Endothelial cell of umbilical vein (primary cell): ENCODE data around the gene PTPMT1. TPM values are rescaled to one million over a fixed set of nuclear protein-coding genes. Genes with fewer than 3 reads are reported as not detected.

ENCODE experiments used
- BruUV-seq: library from RNA; stranded (reverse); fragments of 400-500 nt; replicated peaks from 2 replicates; lab custom pipeline; 2021; lab: Mats Ljungman, UMichigan
- CTCF ChIA-PET: fragments of 300-600, 350-600 bp; sonication (Branson Sonifier 250); formaldehyde crosslinking; loops from one replicate; lab custom pipeline; 2021; ENCODE audit warnings: antibody characterized with exemption, inconsistent platforms; lab: Charles Lee
- POLR2A ChIA-PET: fragments of 300-600, 350-600 bp; sonication (Branson Sonifier 250); formaldehyde crosslinking; loops from one replicate; lab custom pipeline; 2021; ENCODE audit warnings: antibody characterized with exemption, inconsistent platforms; lab: Charles Lee
- DNase-seq: peaks from one replicate; pipeline ENCODE4 v3.0.0-alpha.2; 2011; ENCODE audit warnings: low read depth, low spot score
- FAIRE-seq: peaks from 2 replicates; lab custom pipeline; 2011; peaks lifted over from hg19 to GRCh38; lab: Jason Lieb, UNC
- H2AFZ ChIP-seq: 2 replicates; pipeline ENCODE4 v1.6.0; 2012; ENCODE audit warnings: low read depth, low read length, control low read depth, inconsistent platforms
- H3K27ac ChIP-seq: 2 replicates; pipeline ENCODE4 v1.5.1; 2011; ENCODE audit warnings: low read depth, mild to moderate bottlenecking, control low read depth, low read length, moderate library complexity; ENCODE audit not compliant: insufficient read depth
- H3K27me3 ChIP-seq, 2 experiments: 2 replicates each; pipeline versions ENCODE4 v1.6.0 to v1.6.1; 2011; ENCODE audit warnings: low read length in 2 of 2, mixed read lengths in 1 of 2; ENCODE audit not compliant: control insufficient read depth in 2 of 2, insufficient read depth in 2 of 2
- H3K36me3 ChIP-seq, 2 experiments: 2 replicates in 1 of 2; 3 replicates in 1 of 2; pipeline ENCODE4 v1.5.1; 2011; ENCODE audit warnings: low read length in 2 of 2, mild to moderate bottlenecking in 1 of 2, moderate library complexity in 1 of 2; ENCODE audit not compliant: control insufficient read depth in 2 of 2, insufficient read depth in 2 of 2; ENCODE audit errors: extremely low read depth in 1 of 2
- H3K4me1 ChIP-seq: 3 replicates; pipeline ENCODE4 v1.5.1; 2011; ENCODE audit warnings: mild to moderate bottlenecking, low read length; ENCODE audit not compliant: control insufficient read depth, insufficient read depth; ENCODE audit errors: extremely low read depth
- H3K4me2 ChIP-seq: 2 replicates; pipeline ENCODE4 v1.6.1; 2011; ENCODE audit warnings: low read length, control low read depth, mixed read lengths; ENCODE audit not compliant: insufficient read depth
- H3K4me3 ChIP-seq, 3 experiments: fragments of 200-600 bp in 1 of 3; sonication (generic), shearing (Covaris generic) in 1 of 3; replicated peaks in 1 of 3; 2 replicates each; pipeline ENCODE4 v1.5.1; 2011 to 2016; ENCODE audit warnings: control low read depth in 3 of 3, low read length in 3 of 3, mild to moderate bottlenecking in 2 of 3, inconsistent platforms in 1 of 3, low read depth in 1 of 3, moderate library complexity in 1 of 3; ENCODE audit not compliant: insufficient read depth in 1 of 3
- H3K79me2 ChIP-seq: 2 replicates; pipeline ENCODE4 v1.6.0; 2012; ENCODE audit warnings: low read length, inconsistent platforms; ENCODE audit not compliant: control insufficient read depth, insufficient read depth
- H3K9ac ChIP-seq: replicated peaks from 2 replicates; pipeline ENCODE3; 2011; ENCODE audit warnings: low read length, control low read depth; ENCODE audit not compliant: insufficient read depth; ENCODE audit errors: extremely low read depth
- H3K9me1 ChIP-seq: replicated peaks from 3 replicates; pipeline ENCODE4 v1.6.0; 2011; ENCODE audit warnings: mild to moderate bottlenecking, low read length; ENCODE audit not compliant: control insufficient read depth, insufficient read depth; ENCODE audit errors: extremely low read depth
- H3K9me3 ChIP-seq: replicated peaks from 2 replicates; pipeline ENCODE4 v1.5.1; 2012; ENCODE audit warnings: low read length, inconsistent platforms; ENCODE audit not compliant: control insufficient read depth, insufficient read depth
- H4K20me1 ChIP-seq: replicated peaks from 2 replicates; pipeline ENCODE3; 2011; ENCODE audit warnings: mild to moderate bottlenecking, low read length; ENCODE audit not compliant: control insufficient read depth, insufficient read depth; ENCODE audit errors: extremely low read depth
- EZH2 ChIP-seq: IDR thresholded peaks from 2 replicates; pipeline ENCODE4 v1.6.1; 2012; ENCODE audit warnings: borderline replicate concordance, low read depth, mild to moderate bottlenecking, moderate library complexity, low read length, inconsistent platforms; ENCODE audit not compliant: severe bottlenecking
- FOS ChIP-seq: IDR thresholded peaks from 2 replicates; pipeline ENCODE4 v1.6.1; 2011; ENCODE audit warnings: mild to moderate bottlenecking, low read length, moderate library complexity, borderline replicate concordance; ENCODE audit not compliant: insufficient read depth
- GATA2 ChIP-seq: IDR thresholded peaks from 2 replicates; pipeline ENCODE4 v1.7.0; 2011; ENCODE audit warnings: low read depth, mild to moderate bottlenecking, moderate library complexity, mixed read lengths, low read length; ENCODE audit not compliant: insufficient read length, insufficient read depth
- JUN ChIP-seq: IDR thresholded peaks from 2 replicates; pipeline ENCODE4 v1.6.1; 2011; ENCODE audit warnings: borderline replicate concordance, low read depth; ENCODE audit not compliant: insufficient read length, insufficient read depth
- MYC ChIP-seq: IDR thresholded peaks from one replicate; pipeline ENCODE4 v1.6.1; 2011; ENCODE audit warnings: mild to moderate bottlenecking, low read depth, low read length
- POLR2A ChIP-seq: IDR thresholded peaks from 2 replicates; pipeline ENCODE4 v1.6.1; 2012; ENCODE audit warnings: low read depth, mild to moderate bottlenecking, control low read depth, low read length
- dilution Hi-C: fragments of 300-500 bp; cut with MboI; formaldehyde crosslinking; loops from one replicate; pipeline ENCODE4 v1.15.0; 2019; ENCODE audit warnings: low sequenced_read_pairs; ENCODE audit not compliant: extremely low pct_ligation_motif_present
- intact Hi-C: fragments of 100-400 bp; cut with micrococcal nuclease; formaldehyde crosslinking; loops from one replicate; pipeline ENCODE4 v1.10.0; 2022
- polyA plus RNA-seq, 4 experiments: library from polyadenylated mRNA; depleted of rRNA in 3 of 4; stranded (reverse) in 3 of 4; unstranded in 1 of 4; fragments of >200 nt; gene quantifications; 2 replicates each; pipeline versions ENCODE4 v1.2.1 to v1.2.3, GENCODE V29; 2011 to 2012; ENCODE audit warnings: missing spikeins in 1 of 4
- total RNA-seq: library from RNA; stranded (reverse); gene quantifications from 2 replicates; pipeline ENCODE4 v1.2.3, GENCODE V29; 2021
- TF ChIP-seq, protein P1 (sequence below): IDR thresholded peaks from 2 replicates; pipeline ENCODE4 v1.6.1; 2011; ENCODE audit not compliant: insufficient read depth, insufficient read length
- TF ChIP-seq, protein P2 (sequence below), 2 donors: IDR thresholded peaks; 1 replicate in 1 of 2; 2 replicates in 1 of 2; pipeline ENCODE4 v1.5.1; 2011; ENCODE audit warnings: low read length in 2 of 2, mild to moderate bottlenecking in 2 of 2, moderate library complexity in 2 of 2, control low read depth in 1 of 2, inconsistent platforms in 1 of 2, low read depth in 1 of 2; ENCODE audit not compliant: insufficient read depth in 1 of 2; ENCODE audit errors: extremely low read depth in 1 of 2

The PTPMT1 gene
- total and polyA plus RNA-seq, 2 donors (not counting 3 experiments of a cell fraction or from before 2014, with no cell fraction given), result 44.6 to 83.1 TPM

DNA sequence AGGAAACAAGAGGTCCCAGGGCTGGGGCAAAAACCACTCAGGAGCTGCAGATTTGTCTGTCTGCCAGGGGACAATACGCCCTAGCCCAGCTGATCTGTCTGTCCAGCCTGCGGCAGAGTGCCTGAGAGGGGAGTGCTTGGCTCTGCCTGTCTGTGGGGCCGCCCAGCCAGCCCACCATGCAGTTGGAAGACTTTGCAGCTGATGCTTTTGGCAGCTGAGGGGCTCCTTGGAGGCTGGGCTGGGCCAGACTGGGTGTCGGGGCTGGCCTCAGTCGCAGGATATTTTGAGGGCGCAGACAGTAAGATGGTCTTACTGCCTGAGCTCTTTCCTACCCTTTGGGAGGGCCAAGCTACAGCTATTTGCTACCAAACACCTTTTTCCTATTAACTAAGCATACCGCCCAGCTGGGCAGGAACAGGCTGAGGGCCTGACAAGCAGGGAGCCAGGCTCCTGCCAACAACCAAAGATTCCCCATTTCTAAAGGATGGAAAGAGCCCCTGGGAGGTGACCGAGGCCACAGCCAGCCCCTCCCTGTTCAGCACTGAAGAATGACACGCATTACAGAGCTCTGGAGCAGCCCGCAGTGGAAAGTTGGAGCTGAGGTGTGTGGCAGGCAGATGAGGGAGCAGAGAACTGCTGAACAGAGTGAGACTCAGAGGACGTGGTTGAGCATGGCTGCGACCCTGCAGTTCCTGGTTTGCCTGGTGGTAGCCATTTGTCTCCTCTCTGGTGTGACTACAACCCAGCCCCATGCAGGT lies 20.9 kb downstream of the PTPMT1 start, which contains the start of gene FAM180B:
FAM180B (plus strand) TSS at position 581 of the 758 bp plus-strand sequence; CDS start at position 672, 91 bp downstream.
- Histone ChIP-seq H3K4me1 (no peaks in the 10 kb centered on the region), H3K79me2 (no peaks in the 10 kb centered on the region), H3K9ac (no peak within 1 kb of the TSS), H3K4me3 (no peak within 1 kb of the TSS), H2AFZ (no peak within 1 kb of the TSS), H3K9me1 (no peaks in the 10 kb centered on the region), H3K9me3 (no peaks in the 10 kb centered on the region), H4K20me1 (no peaks in the 10 kb centered on the region), H3K27ac (no peak within 1 kb of the TSS), H3K4me2 (no peak within 1 kb of the TSS), H3K36me3 (peaks cover 6 to 18% of the 10 kb centered on the region in 2 experiments), H3K27me3 (no peaks in the 10 kb centered on the region)
- BruUV-seq, result no TSS peak
- dilution Hi-C loops (no loop called here), intact Hi-C loops (no loop called here)
- CTCF ChIA-PET, result interaction anchor here (0.7 kb wide), 1 partner anchor 9 kb away, joined by 3 read pairs; no protein-coding TSS in a partner anchor
- no peak for DNase-seq
- TF ChIP-seq FOS, result no peak
- TF ChIP-seq POLR2A, result no peak
- no peak for TF ChIP-seq EZH2
- no peak for TF ChIP-seq MYC
- TF ChIP-seq, protein P1, sequence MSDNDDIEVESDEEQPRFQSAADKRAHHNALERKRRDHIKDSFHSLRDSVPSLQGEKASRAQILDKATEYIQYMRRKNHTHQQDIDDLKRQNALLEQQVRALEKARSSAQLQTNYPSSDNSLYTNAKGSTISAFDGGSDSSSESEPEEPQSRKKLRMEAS, result no peak
- TF ChIP-seq JUN, result no peak
- no peak for FAIRE-seq
- POLR2A ChIA-PET, result no interaction called here

DNA sequence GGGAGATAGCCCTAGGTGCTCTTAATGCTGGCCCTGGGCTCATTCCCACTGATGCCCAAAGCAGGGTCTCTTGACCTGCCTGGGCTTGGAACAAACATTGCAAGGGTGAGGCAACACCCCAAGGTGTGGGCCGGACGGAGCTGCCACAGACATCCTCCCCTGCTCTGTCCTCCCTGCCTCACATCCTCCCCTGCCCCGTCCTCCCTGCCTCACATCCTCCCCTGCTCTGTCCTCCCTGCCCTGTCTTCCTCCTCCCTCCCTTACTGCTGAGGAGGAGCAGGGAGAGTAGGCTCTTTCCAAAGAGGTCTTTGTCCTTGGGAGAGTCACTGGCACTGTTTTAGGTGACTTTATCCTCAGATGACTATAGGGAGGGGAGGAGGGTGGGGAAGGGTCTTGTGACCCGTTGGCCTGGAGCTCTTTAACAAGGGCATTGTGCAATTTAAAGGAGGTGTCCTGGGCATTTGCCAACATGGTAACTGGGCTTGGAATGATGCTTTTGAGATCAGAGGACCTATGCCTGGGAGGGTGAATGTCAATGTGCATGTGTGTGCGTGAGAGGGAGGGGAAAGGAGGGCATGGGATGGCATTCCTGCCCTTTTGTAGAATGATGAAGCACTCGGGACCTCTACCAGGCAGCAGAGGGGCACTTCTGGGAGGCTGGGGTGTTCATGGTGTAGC lies 21.8 kb downstream of the PTPMT1 start:
- Histone ChIP-seq H3K9ac (no peak overlapping the region), H3K27ac (no peak overlapping the region), H3K36me3 (peaks cover 2 to 12% of the 10 kb centered on the region in 2 experiments), H3K27me3 (peaks cover 0 to under 1% of the 10 kb centered on the region in 2 experiments), H3K79me2 (no peaks in the 10 kb centered on the region), H2AFZ (no peak overlapping the region), H3K4me3 (no peak overlapping the region), H3K9me3 (no peaks in the 10 kb centered on the region), H3K4me1 (peaks cover 6% of the 10 kb centered on the region), H3K4me2 (no peak overlapping the region), H3K9me1 (no peaks in the 10 kb centered on the region), H4K20me1 (no peaks in the 10 kb centered on the region)
- ChIA-PET POLR2A (no interaction called here), CTCF (no interaction called here)
- no peak for TF ChIP-seq GATA2
- no peak for TF ChIP-seq MYC
- TF ChIP-seq FOS, result no peak
- TF ChIP-seq POLR2A, result no peak
- TF ChIP-seq, protein P2, sequence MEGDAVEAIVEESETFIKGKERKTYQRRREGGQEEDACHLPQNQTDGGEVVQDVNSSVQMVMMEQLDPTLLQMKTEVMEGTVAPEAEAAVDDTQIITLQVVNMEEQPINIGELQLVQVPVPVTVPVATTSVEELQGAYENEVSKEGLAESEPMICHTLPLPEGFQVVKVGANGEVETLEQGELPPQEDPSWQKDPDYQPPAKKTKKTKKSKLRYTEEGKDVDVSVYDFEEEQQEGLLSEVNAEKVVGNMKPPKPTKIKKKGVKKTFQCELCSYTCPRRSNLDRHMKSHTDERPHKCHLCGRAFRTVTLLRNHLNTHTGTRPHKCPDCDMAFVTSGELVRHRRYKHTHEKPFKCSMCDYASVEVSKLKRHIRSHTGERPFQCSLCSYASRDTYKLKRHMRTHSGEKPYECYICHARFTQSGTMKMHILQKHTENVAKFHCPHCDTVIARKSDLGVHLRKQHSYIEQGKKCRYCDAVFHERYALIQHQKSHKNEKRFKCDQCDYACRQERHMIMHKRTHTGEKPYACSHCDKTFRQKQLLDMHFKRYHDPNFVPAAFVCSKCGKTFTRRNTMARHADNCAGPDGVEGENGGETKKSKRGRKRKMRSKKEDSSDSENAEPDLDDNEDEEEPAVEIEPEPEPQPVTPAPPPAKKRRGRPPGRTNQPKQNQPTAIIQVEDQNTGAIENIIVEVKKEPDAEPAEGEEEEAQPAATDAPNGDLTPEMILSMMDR (IDR thresholded peaks at IDR 0.05; ENCODE audit: extremely low read depth in 1 of 2, insufficient read depth in 1 of 2, low read depth in 1 of 2, low read length in 2 of 2), result no peak
- TF ChIP-seq JUN, result no peak
- no peak for TF ChIP-seq EZH2
- BruUV-seq, result no TSS peak
- no peak for FAIRE-seq
- dilution Hi-C loops (no loop called here), intact Hi-C loops (no loop called here)
- no peak for DNase-seq
